B cell (primary cell): ENCODE data around the gene ATP6V1F. TPM values are rescaled to one million over a fixed set of nuclear protein-coding genes. Genes with fewer than 3 reads are reported as not detected.

Experiments
- ATAC-seq: fragments of 200-7000 bp; cut with Tn5 transposase; one replicate; pipeline ENCODE4 v1.10.0; 2021; ENCODE audit warnings: low read depth, mild to moderate bottlenecking, moderate number of reproducible peaks, moderate library complexity
- CTCF ChIA-PET: fragments of 350-600 bp; sonication (Branson Sonifier 250); formaldehyde crosslinking; loops from one replicate; lab custom pipeline; 2021; ENCODE audit warnings: antibody characterized with exemption, inconsistent platforms; lab: Charles Lee
- POLR2A ChIA-PET: fragments of 350-600 bp; sonication (Branson Sonifier 250); formaldehyde crosslinking; loops from one replicate; lab custom pipeline; 2021; ENCODE audit warnings: antibody characterized with exemption; lab: Charles Lee
- DNase-seq: peaks from one replicate; pipeline ENCODE4 v3.0.0; 2013
- H2AFZ ChIP-seq: 2 replicates; pipeline ENCODE4 v1.6.1; 2012; ENCODE audit warnings: mild to moderate bottlenecking, low read depth, low read length; ENCODE audit not compliant: insufficient read depth, poor library complexity, severe bottlenecking
- H3K27ac ChIP-seq, 2 donors: 1 replicate in 1 of 2; 2 replicates in 1 of 2; pipeline ENCODE4 v1.5.1; 2012 to 2013; ENCODE audit warnings: low read length in 2 of 2, mild to moderate bottlenecking in 2 of 2, moderate library complexity in 1 of 2
- H3K27me3 ChIP-seq, 4 experiments: fragments of 200-600 bp in 1 of 4; sonication (generic) in 1 of 4; replicated peaks in 1 of 4; 1 replicate in 2 of 4; 2 replicates in 2 of 4; pipeline versions ENCODE4 v1.6.1 to v1.7.0; 2013 to 2016; ENCODE audit warnings: low read length in 3 of 4, mild to moderate bottlenecking in 2 of 4, mixed read lengths in 1 of 4, moderate library complexity in 1 of 4; ENCODE audit not compliant: insufficient read depth in 4 of 4, control insufficient read depth in 3 of 4; ENCODE audit errors: control extremely low read depth in 1 of 4
- H3K36me3 ChIP-seq, 2 experiments: replicated peaks in 1 of 2; 1 replicate in 1 of 2; 2 replicates in 1 of 2; pipeline versions ENCODE4 v1.6.1 to v1.7.1; 2013; ENCODE audit warnings: low read length in 1 of 2; ENCODE audit not compliant: insufficient read depth in 2 of 2, control insufficient read depth in 1 of 2; ENCODE audit errors: control extremely low read depth in 1 of 2, extremely low read depth in 1 of 2
- H3K4me1 ChIP-seq, 2 donors: fragments of 200-600 bp in 1 of 2; sonication (generic) in 1 of 2; 1 replicate in 1 of 2; 2 replicates in 1 of 2; pipeline versions ENCODE4 v1.5.1 to v1.6.1; 2013 to 2017; ENCODE audit warnings: low read length in 2 of 2; ENCODE audit not compliant: control insufficient read depth in 2 of 2, insufficient read depth in 2 of 2
- H3K4me2 ChIP-seq: replicated peaks from 2 replicates; pipeline ENCODE3; 2012; ENCODE audit warnings: mild to moderate bottlenecking, low read depth, low read length; ENCODE audit not compliant: poor library complexity, severe bottlenecking
- H3K4me3 ChIP-seq, 5 experiments: fragments of 200-600 bp in 1 of 5; sonication (generic) in 1 of 5; 1 replicate in 3 of 5; 2 replicates in 2 of 5; pipeline versions ENCODE4 v1.5.1 to v1.7.0; 2011 to 2016; ENCODE audit warnings: low read length in 4 of 5, mild to moderate bottlenecking in 4 of 5, low read depth in 2 of 5, control low read depth in 1 of 5, moderate library complexity in 1 of 5; ENCODE audit not compliant: insufficient read depth in 1 of 5; ENCODE audit errors: control extremely low read depth in 1 of 5, extremely low read depth in 1 of 5
- H3K79me2 ChIP-seq: fragments of 200-600 bp; sonication (generic); one replicate; pipeline ENCODE4 v1.6.0; 2016; ENCODE audit warnings: low read length; ENCODE audit not compliant: control insufficient read depth, insufficient read depth
- H3K9ac ChIP-seq: fragments of 200-600 bp; sonication (generic); 2 replicates; pipeline ENCODE4 v1.6.1; 2017; ENCODE audit warnings: mild to moderate bottlenecking, low read length, moderate library complexity
- H3K9me3 ChIP-seq, 3 donors: one replicate each; pipeline versions ENCODE4 v1.6.1 to v1.7.1; 2013; ENCODE audit warnings: low read length in 2 of 3; ENCODE audit not compliant: control insufficient read depth in 2 of 3, insufficient read depth in 1 of 3; ENCODE audit errors: control extremely low read depth in 1 of 3
- H4K20me1 ChIP-seq: 2 replicates; pipeline ENCODE4 v1.6.0; 2012; ENCODE audit warnings: mild to moderate bottlenecking, low read length; ENCODE audit not compliant: insufficient read depth, control insufficient read depth, poor library complexity, severe bottlenecking
- H3K27ac Mint-ChIP-seq: one replicate; pipeline ENCODE4 v1.8.0; 2021; ENCODE audit warnings: mixed read lengths
- H3K27me3 Mint-ChIP-seq: one replicate; pipeline ENCODE4 v1.8.0; 2021; ENCODE audit warnings: mixed read lengths
- H3K4me1 Mint-ChIP-seq: one replicate; pipeline ENCODE4 v1.8.0; 2021; ENCODE audit warnings: mixed read lengths
- H3K4me3 Mint-ChIP-seq: one replicate; pipeline ENCODE4 v1.8.0; 2021; ENCODE audit warnings: mixed read lengths
- H3K9me3 Mint-ChIP-seq: one replicate; pipeline ENCODE4 v1.8.0; 2022; ENCODE audit warnings: mixed read lengths; ENCODE audit not compliant: insufficient read depth
- EZH2 ChIP-seq: IDR thresholded peaks from 2 replicates; pipeline ENCODE4 v1.6.1; 2012; ENCODE audit warnings: borderline replicate concordance, low read depth, mild to moderate bottlenecking, moderate library complexity, low read length; ENCODE audit not compliant: insufficient read depth, poor library complexity, severe bottlenecking
- WGBS: methylation state at CpG from one replicate; pipeline ENCODE4 v1.1.5; 2013; ENCODE audit warnings: missing lambda C conversion rate; ENCODE audit not compliant: insufficient coverage; 5-methylcytosine and 5-hydroxymethylcytosine counted together
- intact Hi-C: fragments of 100-400 bp; cut with micrococcal nuclease; formaldehyde crosslinking; loops from one replicate; pipeline ENCODE4 v1.10.0; 2022
- polyA plus RNA-seq: library from polyadenylated mRNA; depleted of rRNA; stranded (reverse); fragments of >200 nt; gene quantifications from 2 replicates; pipeline ENCODE4 v1.2.3, GENCODE V29; 2012
- total RNA-seq, 2 donors: library from RNA; stranded (reverse); fragments of 120-200 nt in 1 of 2; gene quantifications; 1 replicate in 1 of 2; 2 replicates in 1 of 2; pipeline versions ENCODE4 v1.2.3 to v1.2.4, GENCODE V29; 2013 to 2022
- TF ChIP-seq, protein P1 (sequence below): fragments of 200-600 bp; IDR thresholded peaks from one replicate; pipeline ENCODE4 v1.8.0; 2022; ENCODE audit warnings: antibody characterized with exemption, mild to moderate bottlenecking

Gene ATP6V1F
- total and polyA plus RNA-seq, 2 donors (not counting 1 experiment from before 2014, with no cell fraction given), result 81.7 to 198 TPM

GRCh38 chr7:128914566-128915151 lies 52.0 kb downstream of the ATP6V1F start:
- Mint-ChIP-seq H3K27me3 (peaks cover 24% of the 10 kb centered on the region), H3K27ac (peak overlapping the region; percentile 65), H3K9me3 (no peaks in the 10 kb centered on the region), H3K4me1 (peaks cover 27% of the 10 kb centered on the region), H3K4me3 (peak overlapping the region; percentile 84)
- Histone ChIP-seq H3K4me2 (peak overlapping the region; percentile 86), H3K27me3 (peaks cover 0 to 35% (median 12%) of the 10 kb centered on the region in 4 experiments), H3K4me1 (peaks cover 24 to 27% of the 10 kb centered on the region in 2 donors), H3K79me2 (no peaks in the 10 kb centered on the region), H3K9ac (peak overlapping the region; percentile 42), H3K36me3 (no peaks in the 10 kb centered on the region), H2AFZ (peak overlapping the region; percentile 71), H4K20me1 (no peaks in the 10 kb centered on the region), H3K27ac (no peak overlapping the region), H3K4me3 (peak overlapping the region in 3 of 5 experiments; percentile 21 to 40 (median 32)), H3K9me3 (no peaks in the 10 kb centered on the region)
- no peak for TF ChIP-seq EZH2
- TF ChIP-seq, protein P1, sequence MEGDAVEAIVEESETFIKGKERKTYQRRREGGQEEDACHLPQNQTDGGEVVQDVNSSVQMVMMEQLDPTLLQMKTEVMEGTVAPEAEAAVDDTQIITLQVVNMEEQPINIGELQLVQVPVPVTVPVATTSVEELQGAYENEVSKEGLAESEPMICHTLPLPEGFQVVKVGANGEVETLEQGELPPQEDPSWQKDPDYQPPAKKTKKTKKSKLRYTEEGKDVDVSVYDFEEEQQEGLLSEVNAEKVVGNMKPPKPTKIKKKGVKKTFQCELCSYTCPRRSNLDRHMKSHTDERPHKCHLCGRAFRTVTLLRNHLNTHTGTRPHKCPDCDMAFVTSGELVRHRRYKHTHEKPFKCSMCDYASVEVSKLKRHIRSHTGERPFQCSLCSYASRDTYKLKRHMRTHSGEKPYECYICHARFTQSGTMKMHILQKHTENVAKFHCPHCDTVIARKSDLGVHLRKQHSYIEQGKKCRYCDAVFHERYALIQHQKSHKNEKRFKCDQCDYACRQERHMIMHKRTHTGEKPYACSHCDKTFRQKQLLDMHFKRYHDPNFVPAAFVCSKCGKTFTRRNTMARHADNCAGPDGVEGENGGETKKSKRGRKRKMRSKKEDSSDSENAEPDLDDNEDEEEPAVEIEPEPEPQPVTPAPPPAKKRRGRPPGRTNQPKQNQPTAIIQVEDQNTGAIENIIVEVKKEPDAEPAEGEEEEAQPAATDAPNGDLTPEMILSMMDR, result peak; percentile 20
- 55% methylated on average over 3 of the region's 11 CpGs for WGBS
- intact Hi-C loops, result loop anchor here (2.0 kb wide), 1 partner anchor 40 kb away; no protein-coding TSS in a partner anchor
- ChIA-PET CTCF (interaction anchor here (0.8 to 1.9 kb wide), 13 partner anchors 9 to 304 kb away, joined by 3 to 7 read pairs (median 4); no protein-coding TSS in a partner anchor), POLR2A (interaction anchor here (0.5 to 1.1 kb wide), 3 partner anchors 23 to 411 kb away, joined by 4 to 8 read pairs (median 5); partner anchors contain the start of gene IRF5)
- ATAC-seq (peak; percentile 71), DNase-seq (peak; percentile 80)
